ENCODE results near the gene RFXAP.

RFXAP gene

DNA sequence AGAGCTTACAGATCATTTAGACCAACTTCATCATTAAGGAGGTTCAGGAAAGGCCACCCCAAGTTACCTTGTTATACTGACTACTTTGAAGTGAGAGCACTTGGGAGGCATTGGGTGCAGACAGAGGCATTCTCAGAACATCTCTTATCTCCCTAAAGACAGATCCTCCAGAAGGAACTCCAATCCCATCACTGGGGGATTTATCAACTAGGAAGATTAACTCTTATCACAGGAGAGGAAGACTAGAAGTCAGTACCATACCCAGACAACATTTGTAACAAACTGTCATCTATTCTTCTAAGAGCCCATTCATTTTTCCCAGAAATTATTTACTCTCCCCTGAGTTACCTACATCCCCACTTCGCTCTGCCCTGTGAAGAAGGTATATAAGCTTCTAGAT lies 5.8 kb upstream of the RFXAP start:
- DNase-seq (ENCODE audit: low read depth) = no peak
- TF ChIP-seq, protein P1, sequence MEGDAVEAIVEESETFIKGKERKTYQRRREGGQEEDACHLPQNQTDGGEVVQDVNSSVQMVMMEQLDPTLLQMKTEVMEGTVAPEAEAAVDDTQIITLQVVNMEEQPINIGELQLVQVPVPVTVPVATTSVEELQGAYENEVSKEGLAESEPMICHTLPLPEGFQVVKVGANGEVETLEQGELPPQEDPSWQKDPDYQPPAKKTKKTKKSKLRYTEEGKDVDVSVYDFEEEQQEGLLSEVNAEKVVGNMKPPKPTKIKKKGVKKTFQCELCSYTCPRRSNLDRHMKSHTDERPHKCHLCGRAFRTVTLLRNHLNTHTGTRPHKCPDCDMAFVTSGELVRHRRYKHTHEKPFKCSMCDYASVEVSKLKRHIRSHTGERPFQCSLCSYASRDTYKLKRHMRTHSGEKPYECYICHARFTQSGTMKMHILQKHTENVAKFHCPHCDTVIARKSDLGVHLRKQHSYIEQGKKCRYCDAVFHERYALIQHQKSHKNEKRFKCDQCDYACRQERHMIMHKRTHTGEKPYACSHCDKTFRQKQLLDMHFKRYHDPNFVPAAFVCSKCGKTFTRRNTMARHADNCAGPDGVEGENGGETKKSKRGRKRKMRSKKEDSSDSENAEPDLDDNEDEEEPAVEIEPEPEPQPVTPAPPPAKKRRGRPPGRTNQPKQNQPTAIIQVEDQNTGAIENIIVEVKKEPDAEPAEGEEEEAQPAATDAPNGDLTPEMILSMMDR (IDR thresholded peaks at IDR 0.05; ENCODE audit: insufficient read depth, low read depth, low read length, missing control alignments) = no peak

DNA sequence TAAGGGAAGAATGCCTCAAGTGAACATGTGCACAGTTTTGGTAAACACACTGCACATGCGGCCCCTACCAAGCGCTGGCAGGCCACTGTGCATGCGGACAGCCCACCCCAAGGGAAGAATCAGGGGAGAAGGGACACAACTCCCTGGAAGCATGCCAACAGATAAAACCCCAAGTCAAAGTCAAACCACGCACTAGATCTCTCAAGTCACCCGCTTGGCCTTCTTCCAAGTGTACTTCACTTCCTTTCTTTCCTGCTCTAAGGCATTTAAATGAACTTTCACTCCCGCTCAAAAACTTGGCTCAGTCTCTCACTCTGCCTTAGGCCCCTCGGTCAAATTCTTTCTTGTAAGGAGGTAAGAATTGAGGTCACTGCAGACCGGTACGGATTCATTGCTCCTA lies 4.6 kb upstream of the RFXAP start:
- TF ChIP-seq, protein P1 (IDR thresholded peaks at IDR 0.05; ENCODE audit: insufficient read depth, low read depth, low read length, missing control alignments) = no peak
- DNase-seq (ENCODE audit: low read depth) = no peak

More for the DNA sequence above, 5.8 kb upstream of the RFXAP start:
- H3K4me3 ChIP-seq (ENCODE audit: low read depth, low read length) = no peak overlapping the region

DNA sequence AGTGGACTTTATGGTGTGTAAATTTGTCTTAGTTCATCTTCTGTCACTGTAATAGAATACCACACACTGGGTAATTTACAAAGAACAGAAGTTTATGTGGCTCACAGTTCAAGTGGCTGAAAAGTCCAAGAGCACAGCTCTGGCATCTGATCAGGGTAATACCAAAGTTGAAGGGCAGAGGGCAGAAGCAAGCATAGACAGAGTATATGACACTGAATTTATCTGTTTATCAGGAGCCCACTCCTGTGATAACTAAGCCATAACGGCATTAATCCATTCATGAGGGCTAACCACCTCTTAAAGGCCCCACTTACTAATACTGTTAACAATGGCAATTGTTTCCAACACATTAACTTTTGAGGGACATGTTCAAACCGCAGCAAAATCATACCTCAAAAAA lies 4.0 kb upstream of the RFXAP start:
- TF ChIP-seq, protein P1 (IDR thresholded peaks at IDR 0.05; ENCODE audit: insufficient read depth, low read depth, low read length, missing control alignments) = peak; percentile 43
- H3K4me3 ChIP-seq (ENCODE audit: low read depth, low read length) = no peak overlapping the region
- peak; percentile 28 for DNase-seq (ENCODE audit: low read depth)

More for the DNA sequence above, 4.6 kb upstream of the RFXAP start:
- H3K4me3 ChIP-seq (ENCODE audit: low read depth, low read length) = no peak overlapping the region

DNA sequence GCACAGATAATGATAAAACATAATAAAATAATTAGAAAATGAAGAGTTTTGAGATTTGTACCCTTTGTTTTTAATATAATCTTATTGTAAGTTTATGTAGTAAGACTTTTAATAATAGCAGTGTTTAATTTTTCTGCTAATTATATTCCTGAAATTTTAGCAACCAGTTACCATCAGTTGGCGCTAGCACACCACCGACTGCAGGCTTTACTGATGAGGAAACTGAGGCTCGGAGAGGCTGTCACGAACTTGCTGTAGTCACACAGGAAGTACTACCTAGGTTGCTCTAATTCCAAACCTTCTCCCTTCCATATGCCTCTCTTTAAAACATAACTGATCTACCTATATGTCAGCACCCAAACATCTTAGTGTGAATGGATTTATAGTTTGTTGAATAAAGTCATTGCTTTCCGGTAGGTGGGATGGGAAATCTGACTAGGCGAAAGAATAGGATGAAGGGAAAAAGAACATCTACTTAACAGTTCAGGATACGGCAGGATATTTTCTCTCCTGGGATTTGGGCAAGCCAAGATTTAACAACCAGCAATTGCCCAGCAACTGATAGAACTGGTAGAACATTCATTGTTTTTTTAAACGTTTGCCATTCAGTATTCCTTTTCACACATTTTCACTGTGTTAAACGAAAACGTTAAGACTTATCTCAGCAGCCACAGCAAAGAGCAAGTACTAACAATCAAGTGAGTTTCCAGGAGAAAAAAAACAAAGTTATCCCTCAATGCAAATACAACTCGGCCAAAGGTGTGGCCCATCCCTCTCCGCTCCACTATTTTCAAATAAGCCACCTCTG lies 822 bp upstream of the RFXAP start:
- peak overlapping the region; percentile 86 for H3K4me3 ChIP-seq (ENCODE audit: low read depth, low read length)
- TF ChIP-seq, protein P1 (IDR thresholded peaks at IDR 0.05; ENCODE audit: insufficient read depth, low read depth, low read length, missing control alignments) = no peak
- no peak for DNase-seq (ENCODE audit: low read depth)

DNA sequence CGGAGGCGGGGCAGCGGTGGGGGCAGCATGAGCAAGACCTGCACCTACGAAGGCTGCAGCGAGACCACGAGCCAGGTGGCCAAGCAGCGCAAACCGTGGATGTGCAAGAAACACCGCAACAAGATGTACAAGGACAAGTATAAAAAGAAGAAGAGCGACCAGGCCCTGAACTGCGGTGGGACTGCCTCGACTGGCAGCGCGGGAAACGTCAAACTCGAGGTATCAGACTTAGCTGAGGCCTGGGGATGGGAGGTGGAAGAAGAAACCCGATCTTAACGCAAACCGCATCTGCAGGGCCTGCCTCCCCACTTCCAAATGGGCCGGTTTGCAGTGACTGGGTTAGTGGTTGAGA lies 693 bp downstream of the RFXAP start:
- TF ChIP-seq, protein P1 (IDR thresholded peaks at IDR 0.05; ENCODE audit: insufficient read depth, low read depth, low read length, missing control alignments) = no peak
- peak overlapping the region; percentile 86 for H3K4me3 ChIP-seq (ENCODE audit: low read depth, low read length)
- DNase-seq (ENCODE audit: low read depth) = peak; percentile 54

DNA sequence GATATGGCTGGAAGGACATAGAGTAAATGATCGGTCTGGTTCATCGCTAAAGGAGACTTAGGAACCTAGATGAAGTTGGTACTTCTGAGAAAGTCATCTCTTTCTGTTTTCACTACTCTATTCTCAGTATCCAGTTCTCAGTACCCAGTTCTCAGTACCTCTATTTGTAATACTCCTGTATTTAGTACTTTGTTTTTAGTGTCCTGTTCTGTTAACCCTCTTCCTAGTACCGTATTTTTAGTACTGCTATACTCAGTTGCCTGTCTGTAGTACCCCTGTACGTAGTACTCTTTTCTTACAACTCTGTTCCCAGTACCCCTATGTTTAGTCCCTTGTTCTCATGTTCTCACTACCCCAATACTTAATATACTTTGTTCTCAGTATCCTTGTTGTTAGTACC lies 1.2 kb downstream of the RFXAP start:
- TF ChIP-seq, protein P1 (IDR thresholded peaks at IDR 0.05; ENCODE audit: insufficient read depth, low read depth, low read length, missing control alignments) = no peak
- peak; percentile 65 for DNase-seq (ENCODE audit: low read depth)
- peak overlapping the region; percentile 86 for H3K4me3 ChIP-seq (ENCODE audit: low read depth, low read length)

DNA sequence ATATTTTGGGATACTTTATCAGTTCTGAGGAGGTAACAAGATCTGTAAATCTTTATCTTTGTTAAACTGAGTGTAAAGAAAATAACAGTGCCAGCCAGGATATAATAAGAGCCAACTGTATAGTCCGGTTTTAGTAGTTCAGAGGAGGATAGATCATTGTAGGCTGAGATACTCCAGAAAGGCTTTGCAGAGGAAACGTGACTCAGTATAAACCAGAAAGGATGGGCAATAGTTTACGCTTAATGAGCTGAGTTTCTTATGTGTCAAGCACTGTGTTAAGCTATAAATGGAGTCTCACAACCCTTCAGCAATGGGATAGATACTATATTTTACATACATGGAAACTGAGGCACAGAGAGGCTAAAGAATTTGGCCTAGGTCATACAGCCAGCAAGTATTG lies 3.8 kb downstream of the RFXAP start:
- no peak overlapping the region; the same call in 1 of the 2 replicates for H3K4me3 ChIP-seq (ENCODE audit: low read depth, low read length)
- no peak for DNase-seq (ENCODE audit: low read depth)
- TF ChIP-seq, protein P1 (IDR thresholded peaks at IDR 0.05; ENCODE audit: insufficient read depth, low read depth, low read length, missing control alignments) = no peak
